Lower leg skin (tissue), 4 donors: ENCODE results near the gene ANK3. TPM values are rescaled to one million over a fixed set of nuclear protein-coding genes. Genes with fewer than 3 reads are reported as not detected.

Experiments
- DNase-seq, 2 donors: peaks; one replicate each; pipeline ENCODE4 v3.0.0-alpha.2; 2019; ENCODE audit warnings: low spot score in 2 of 2
- H3K4me3 ChIP-seq: fragments of 200-600 bp; sonication (generic); 2 replicates; pipeline ENCODE4 v1.5.1; 2017; ENCODE audit warnings: mild to moderate bottlenecking, low read depth; ENCODE audit not compliant: poor library complexity, severe bottlenecking
- CTCF ChIP-seq, 3 donors: fragments of 450-650 bp; IDR thresholded peaks; one replicate each; pipeline ENCODE4 v1.5.1; 2016; ENCODE audit warnings: antibody characterized with exemption in 3 of 3, mild to moderate bottlenecking in 3 of 3, moderate library complexity in 2 of 3
- POLR2A ChIP-seq, 2 donors: fragments of 450-650 bp; IDR thresholded peaks; one replicate each; pipeline ENCODE4 v1.6.1; 2016 to 2017; ENCODE audit warnings: antibody characterized with exemption in 2 of 2, mild to moderate bottlenecking in 1 of 2, moderate library complexity in 1 of 2
- WGBS, 2 donors: methylation state at CpG; one replicate each; pipeline ENCODE4 v1.1.5; 2018; 5-methylcytosine and 5-hydroxymethylcytosine counted together
- intact Hi-C: fragments of 100-400 bp; cut with DNase I; formaldehyde crosslinking; loops from one replicate; pipeline ENCODE4 v1.15.0; 2023; ENCODE audit warnings: low total_unique reads
- total RNA-seq, 4 donors: library from RNA; depleted of rRNA; stranded (reverse); fragments of >200 nt; gene quantifications; one replicate each; pipeline ENCODE4 v1.1.0, GENCODE V29; 2016

Gene ANK3
- total RNA-seq, 4 donors from 2014 or later: 76.2 to 107 (median 91.5) TPM

DNA sequence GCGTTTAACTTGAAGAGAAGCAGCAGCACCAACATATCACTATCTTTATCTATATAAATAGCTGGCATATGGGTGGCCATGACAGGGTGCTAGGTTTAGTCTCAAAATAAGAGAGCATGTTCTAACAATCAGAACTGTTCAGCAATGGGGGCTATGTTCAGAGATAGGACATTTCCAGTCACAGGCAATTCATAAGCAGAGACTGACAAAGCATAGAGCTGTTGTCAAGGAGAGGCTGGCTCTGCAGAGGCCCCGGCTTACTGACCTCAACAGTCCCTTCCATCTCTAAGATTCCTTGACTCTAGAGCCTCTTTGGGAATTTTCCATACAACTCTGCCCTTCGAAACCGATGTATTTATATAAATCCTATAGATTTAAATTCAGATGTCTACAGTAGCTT is 17.2 kb downstream of the ANK3 start:
- WGBS, 2 donors: 90 to 99% methylated on average over 4 of the region's 4 CpGs
- no peak for DNase-seq
- TF ChIP-seq CTCF (IDR thresholded peaks at IDR 0.05) (no peak), POLR2A (IDR thresholded peaks at IDR 0.05) (no peak)
- H3K4me3 ChIP-seq: no peak overlapping the region
- intact Hi-C loops: no loop called here

DNA sequence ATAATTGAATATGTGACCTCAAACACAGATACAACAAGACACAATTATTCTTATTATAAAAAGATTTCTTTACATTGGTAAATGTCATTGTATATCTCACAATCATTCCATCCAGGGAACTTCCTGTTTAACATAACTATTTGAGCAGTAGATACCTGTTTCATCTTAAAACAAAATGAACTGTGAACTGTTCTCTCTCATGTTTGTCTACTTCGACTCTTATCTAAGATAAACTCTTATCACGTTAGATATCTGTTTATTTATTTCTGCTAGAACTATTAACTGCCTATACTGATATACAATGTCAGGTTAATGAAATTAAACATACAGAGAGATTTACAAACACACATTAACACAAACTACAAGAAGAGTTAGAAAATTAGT is 20.1 kb downstream of the ANK3 start:
- TF ChIP-seq CTCF (IDR thresholded peaks at IDR 0.05): no peak
- no peak for TF ChIP-seq POLR2A (IDR thresholded peaks at IDR 0.05)
- no peak for DNase-seq
- intact Hi-C loops: no loop called here
- no peak overlapping the region for H3K4me3 ChIP-seq
- WGBS, 2 donors: 86 to 88% methylated on average over 2 of the region's 2 CpGs

GRCh38 chr10:60368875-60369546 is 20.7 kb downstream of the ANK3 start:
- DNase-seq: no peak
- no peak overlapping the region for H3K4me3 ChIP-seq
- TF ChIP-seq CTCF (IDR thresholded peaks at IDR 0.05) (no peak), POLR2A (IDR thresholded peaks at IDR 0.05) (no peak)
- WGBS, 2 donors: 79 to 80% methylated on average over 5 of the region's 5 CpGs
- intact Hi-C loops: no loop called here

- TF ChIP-seq CTCF (IDR thresholded peaks at IDR 0.05) (no peak), POLR2A (IDR thresholded peaks at IDR 0.05) (no peak)
- intact Hi-C loops: loop anchor here (2.0 kb wide), 1 partner anchor 99 kb away; no protein-coding TSS in a partner anchor
- 44 to 61% methylated on average over 1 of the region's 1 CpG for WGBS, 2 donors
- no peak for DNase-seq
- no peak overlapping the region for H3K4me3 ChIP-seq
Measured at GRCh38 chr10:60367901-60368300, 21.8 kb downstream of the ANK3 start.

- H3K4me3 ChIP-seq: no peak overlapping the region
- no peak for TF ChIP-seq POLR2A (IDR thresholded peaks at IDR 0.05)
- no peak for TF ChIP-seq CTCF (IDR thresholded peaks at IDR 0.05)
- no peak for DNase-seq
- WGBS, 2 donors: 41 to 42% methylated on average over 2 of the region's 2 CpGs
- intact Hi-C loops: loop anchor here (2.0 kb wide), 1 partner anchor 99 kb away; no protein-coding TSS in a partner anchor
Measured at GRCh38 chr10:60367431-60367830, 22.2 kb downstream of the ANK3 start.

DNA sequence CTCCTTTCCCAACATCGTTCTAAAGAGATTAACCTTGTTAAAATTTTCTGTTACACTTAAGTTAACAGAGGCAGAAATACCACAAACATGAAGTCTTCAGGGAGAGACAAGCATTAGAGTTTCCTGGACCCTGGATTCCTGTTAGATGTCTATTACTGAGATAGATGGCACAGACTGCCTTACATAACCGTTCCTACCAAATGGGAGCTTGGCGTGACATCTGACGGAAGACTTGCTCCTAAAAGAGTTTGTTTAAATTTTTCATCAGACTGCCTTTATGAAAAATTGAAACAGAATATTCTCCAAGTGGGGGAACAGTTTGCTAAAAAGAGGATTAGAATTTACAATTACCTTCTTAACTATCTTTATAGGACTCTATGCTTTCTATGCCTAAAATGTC is 22.7 kb downstream of the ANK3 start:
- H3K4me3 ChIP-seq: no peak overlapping the region
- intact Hi-C loops: loop anchor here (2.0 kb wide), 1 partner anchor 100 kb away; no protein-coding TSS in a partner anchor
- WGBS, 2 donors: 65% methylated on average over 4 of the region's 4 CpGs
- no peak for DNase-seq
- TF ChIP-seq CTCF (IDR thresholded peaks at IDR 0.05) (no peak), POLR2A (IDR thresholded peaks at IDR 0.05) (no peak)
